WTC11 (cell line): Measurements from ENCODE around the gene NOTCH4. TPM values are rescaled to one million over a fixed set of nuclear protein-coding genes. Genes with fewer than 3 reads are reported as not detected.
A peak's percentile ranks its signal among the peaks of the same experiment; 100 is the strongest.

ENCODE experiments used
- ATAC-seq: fragments of 200-7000 bp; cut with Tn5 transposase; 2 replicates; pipeline ENCODE4 v1.10.0; 2021; ENCODE audit warnings: mild to moderate bottlenecking, moderate library complexity
- CTCF ChIA-PET: fragments of 300-600 bp; sonication (Branson Sonifier 250); formaldehyde crosslinking; loops from one replicate; lab custom pipeline; 2021; ENCODE audit warnings: antibody characterized with exemption; lab: Charles Lee
- POLR2A ChIA-PET: fragments of 350-600 bp; sonication (Branson Sonifier 250); formaldehyde crosslinking; loops from one replicate; lab custom pipeline; 2021; ENCODE audit warnings: antibody characterized with exemption; lab: Charles Lee
- DNase-seq: peaks from one replicate; pipeline ENCODE4 v3.0.0; 2021; ENCODE audit warnings: low spot score
- H3K27ac Mint-ChIP-seq: 2 replicates; pipeline ENCODE4 v1.8.0; 2021; ENCODE audit warnings: mixed read lengths
- H3K27me3 Mint-ChIP-seq: 2 replicates; pipeline ENCODE4 v1.8.0; 2021; ENCODE audit warnings: low read depth, mild to moderate bottlenecking, moderate library complexity, mixed read lengths
- H3K36me3 Mint-ChIP-seq: 2 replicates; pipeline ENCODE4 v1.8.0; 2021; ENCODE audit warnings: mixed read lengths
- H3K4me1 Mint-ChIP-seq: 2 replicates; pipeline ENCODE4 v1.8.0; 2022; ENCODE audit warnings: mixed read lengths
- H3K4me3 Mint-ChIP-seq: 2 replicates; pipeline ENCODE4 v1.8.0; 2021; ENCODE audit warnings: mild to moderate bottlenecking, moderate library complexity, mixed read lengths
- H3K9me3 Mint-ChIP-seq: 2 replicates; pipeline ENCODE4 v1.8.0; 2021; ENCODE audit warnings: mixed read lengths
- ATF1 ChIP-seq: sonication (generic); formaldehyde crosslinking; IDR thresholded peaks from 2 replicates; pipeline ENCODE4 v1.8.1; 2023; ENCODE audit warnings: mild to moderate bottlenecking, moderate library complexity, missing genetic modification reagents
- CREB1 ChIP-seq: sonication (generic); formaldehyde crosslinking; IDR thresholded peaks from 2 replicates; pipeline ENCODE4 v1.8.0; 2023; ENCODE audit warnings: mild to moderate bottlenecking, missing genetic modification reagents
- FOXP1 ChIP-seq: sonication (generic); formaldehyde crosslinking; IDR thresholded peaks from 2 replicates; pipeline ENCODE4 v1.8.0; 2022; ENCODE audit warnings: missing genetic modification reagents, mild to moderate bottlenecking, moderate library complexity, borderline replicate concordance
- HMGA2 ChIP-seq: fragments of 250-450 bp; sonication (Bioruptor Pico); IDR thresholded peaks from 2 replicates; pipeline ENCODE4 v1.4.0; 2021; ENCODE audit warnings: mild to moderate bottlenecking, moderate library complexity
- KAT7 ChIP-seq: sonication (generic); formaldehyde crosslinking; IDR thresholded peaks from 2 replicates; pipeline ENCODE4 v1.8.1; 2023; ENCODE audit warnings: missing genetic modification reagents, mild to moderate bottlenecking, borderline replicate concordance
- MXD4 ChIP-seq: fragments of 250-450 bp; sonication (Bioruptor Pico); IDR thresholded peaks from 2 replicates; pipeline ENCODE4 v1.8.0; 2021; ENCODE audit warnings: mild to moderate bottlenecking, moderate library complexity, borderline replicate concordance
- NFE2L1 ChIP-seq: sonication (generic); formaldehyde crosslinking; IDR thresholded peaks from 2 replicates; pipeline ENCODE4 v1.8.1; 2023; ENCODE audit warnings: missing genetic modification reagents
- TP53 ChIP-seq: sonication (generic); formaldehyde crosslinking; IDR thresholded peaks from 2 replicates; pipeline ENCODE4 v1.8.1; 2023; ENCODE audit warnings: mild to moderate bottlenecking, missing genetic modification reagents
- ZNF232 ChIP-seq: sonication (generic); formaldehyde crosslinking; IDR thresholded peaks from 2 replicates; pipeline ENCODE4 v1.8.0; 2022; ENCODE audit warnings: mild to moderate bottlenecking, missing genetic modification reagents
- ZNF416 ChIP-seq: fragments of 250-450 bp; sonication (Bioruptor Pico); IDR thresholded peaks from 2 replicates; pipeline ENCODE4 v1.9.0; 2021; ENCODE audit warnings: mild to moderate bottlenecking, inconsistent platforms
- ZNF423 ChIP-seq: fragments of 250-450 bp; sonication (Bioruptor Pico); IDR thresholded peaks from 2 replicates; pipeline ENCODE4 v2.1.2; 2022; ENCODE audit warnings: mild to moderate bottlenecking, moderate library complexity
- total RNA-seq: library from RNA; stranded (reverse); gene quantifications from 3 replicates; pipeline ENCODE4 v1.2.3, GENCODE V29; 2021
- TF ChIP-seq, protein P1 (sequence below): sonication (generic); formaldehyde crosslinking; conservative IDR thresholded peaks from 2 replicates; pipeline ENCODE4 v1.8.1; 2023; ENCODE audit warnings: mild to moderate bottlenecking, low read depth, missing genetic modification reagents, moderate library complexity
- TF ChIP-seq, protein P2 (sequence below): sonication (generic); formaldehyde crosslinking; IDR thresholded peaks from 2 replicates; pipeline ENCODE4 v1.8.1; 2022; ENCODE audit warnings: mild to moderate bottlenecking, missing genetic modification reagents, moderate library complexity, borderline replicate concordance
- TF ChIP-seq, protein P3 (sequence below): sonication (generic); formaldehyde crosslinking; IDR thresholded peaks from 2 replicates; pipeline ENCODE4 v1.8.0; 2022; ENCODE audit warnings: mild to moderate bottlenecking, missing genetic modification reagents
- TF ChIP-seq, protein P4 (sequence below): sonication (generic); formaldehyde crosslinking; IDR thresholded peaks from 2 replicates; pipeline ENCODE4 v1.8.0; 2023; ENCODE audit warnings: missing genetic modification reagents
- TF ChIP-seq, protein P5 (sequence below): fragments of 250-450 bp; sonication (Bioruptor Pico); IDR thresholded peaks from 2 replicates; pipeline ENCODE4 v1.9.0; 2021; ENCODE audit warnings: mild to moderate bottlenecking
- TF ChIP-seq, protein P6 (sequence below): sonication (generic); formaldehyde crosslinking; IDR thresholded peaks from 2 replicates; pipeline ENCODE4 v1.8.0; 2023; ENCODE audit warnings: missing genetic modification reagents, mild to moderate bottlenecking, borderline replicate concordance
- TF ChIP-seq, protein P7 (sequence below): sonication (generic); formaldehyde crosslinking; IDR thresholded peaks from 2 replicates; pipeline ENCODE4 v1.8.1; 2023; ENCODE audit warnings: mild to moderate bottlenecking, missing genetic modification reagents

NOTCH4 gene
- total RNA-seq, 1 experiment from 2014 or later = 2.6 TPM

DNA sequence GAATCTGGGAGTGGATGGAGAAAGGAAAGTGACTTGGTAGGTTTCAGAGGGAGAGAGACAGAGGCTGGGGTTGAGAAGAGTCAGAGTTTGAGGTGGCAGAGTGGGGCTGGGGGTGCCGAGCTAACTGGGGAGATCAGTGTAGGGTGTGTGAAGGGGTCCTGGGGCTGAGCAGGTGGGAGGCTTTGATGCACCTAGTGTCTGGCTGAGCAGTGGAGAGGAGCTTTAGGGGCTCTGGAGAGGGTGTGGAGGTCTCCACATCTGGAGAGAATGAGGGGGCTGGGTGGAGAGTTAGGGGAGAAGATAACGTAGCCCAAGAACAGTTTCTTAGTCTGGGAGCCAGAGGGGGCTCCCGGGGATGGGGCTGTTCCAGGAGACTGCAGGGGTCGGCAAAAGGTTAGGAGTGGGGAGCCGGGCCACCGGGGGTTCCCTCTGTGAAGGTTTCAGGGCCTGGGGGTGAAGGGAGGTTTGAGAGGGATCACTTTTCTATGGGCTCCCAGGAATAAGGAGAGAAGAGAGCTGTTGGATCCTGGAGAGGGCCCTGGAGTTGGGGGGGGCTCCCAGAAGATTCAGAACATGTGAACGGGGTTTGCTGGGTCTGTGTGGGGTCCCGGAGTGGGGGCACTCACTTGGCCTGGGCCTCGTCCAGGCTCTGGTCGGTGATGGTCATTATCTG is 34.7 kb downstream of the NOTCH4 start (continued):
- TF ChIP-seq, protein P1, sequence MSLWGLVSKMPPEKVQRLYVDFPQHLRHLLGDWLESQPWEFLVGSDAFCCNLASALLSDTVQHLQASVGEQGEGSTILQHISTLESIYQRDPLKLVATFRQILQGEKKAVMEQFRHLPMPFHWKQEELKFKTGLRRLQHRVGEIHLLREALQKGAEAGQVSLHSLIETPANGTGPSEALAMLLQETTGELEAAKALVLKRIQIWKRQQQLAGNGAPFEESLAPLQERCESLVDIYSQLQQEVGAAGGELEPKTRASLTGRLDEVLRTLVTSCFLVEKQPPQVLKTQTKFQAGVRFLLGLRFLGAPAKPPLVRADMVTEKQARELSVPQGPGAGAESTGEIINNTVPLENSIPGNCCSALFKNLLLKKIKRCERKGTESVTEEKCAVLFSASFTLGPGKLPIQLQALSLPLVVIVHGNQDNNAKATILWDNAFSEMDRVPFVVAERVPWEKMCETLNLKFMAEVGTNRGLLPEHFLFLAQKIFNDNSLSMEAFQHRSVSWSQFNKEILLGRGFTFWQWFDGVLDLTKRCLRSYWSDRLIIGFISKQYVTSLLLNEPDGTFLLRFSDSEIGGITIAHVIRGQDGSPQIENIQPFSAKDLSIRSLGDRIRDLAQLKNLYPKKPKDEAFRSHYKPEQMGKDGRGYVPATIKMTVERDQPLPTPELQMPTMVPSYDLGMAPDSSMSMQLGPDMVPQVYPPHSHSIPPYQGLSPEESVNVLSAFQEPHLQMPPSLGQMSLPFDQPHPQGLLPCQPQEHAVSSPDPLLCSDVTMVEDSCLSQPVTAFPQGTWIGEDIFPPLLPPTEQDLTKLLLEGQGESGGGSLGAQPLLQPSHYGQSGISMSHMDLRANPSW (CRISPR knock-in tag) = no peak
- TF ChIP-seq TP53 (no peak), ZNF232 (CRISPR knock-in tag) (no peak), KAT7 (no peak), HMGA2 (CRISPR knock-in tag) (no peak), FOXP1 (CRISPR knock-in tag) (no peak), ZNF416 (CRISPR knock-in tag) (no peak), CREB1 (CRISPR knock-in tag) (no peak)
- TF ChIP-seq, protein P2, sequence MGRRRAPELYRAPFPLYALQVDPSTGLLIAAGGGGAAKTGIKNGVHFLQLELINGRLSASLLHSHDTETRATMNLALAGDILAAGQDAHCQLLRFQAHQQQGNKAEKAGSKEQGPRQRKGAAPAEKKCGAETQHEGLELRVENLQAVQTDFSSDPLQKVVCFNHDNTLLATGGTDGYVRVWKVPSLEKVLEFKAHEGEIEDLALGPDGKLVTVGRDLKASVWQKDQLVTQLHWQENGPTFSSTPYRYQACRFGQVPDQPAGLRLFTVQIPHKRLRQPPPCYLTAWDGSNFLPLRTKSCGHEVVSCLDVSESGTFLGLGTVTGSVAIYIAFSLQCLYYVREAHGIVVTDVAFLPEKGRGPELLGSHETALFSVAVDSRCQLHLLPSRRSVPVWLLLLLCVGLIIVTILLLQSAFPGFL (CRISPR knock-in tag) = no peak
- TF ChIP-seq, protein P3, sequence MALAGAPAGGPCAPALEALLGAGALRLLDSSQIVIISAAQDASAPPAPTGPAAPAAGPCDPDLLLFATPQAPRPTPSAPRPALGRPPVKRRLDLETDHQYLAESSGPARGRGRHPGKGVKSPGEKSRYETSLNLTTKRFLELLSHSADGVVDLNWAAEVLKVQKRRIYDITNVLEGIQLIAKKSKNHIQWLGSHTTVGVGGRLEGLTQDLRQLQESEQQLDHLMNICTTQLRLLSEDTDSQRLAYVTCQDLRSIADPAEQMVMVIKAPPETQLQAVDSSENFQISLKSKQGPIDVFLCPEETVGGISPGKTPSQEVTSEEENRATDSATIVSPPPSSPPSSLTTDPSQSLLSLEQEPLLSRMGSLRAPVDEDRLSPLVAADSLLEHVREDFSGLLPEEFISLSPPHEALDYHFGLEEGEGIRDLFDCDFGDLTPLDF = no peak
- TF ChIP-seq, protein P4, sequence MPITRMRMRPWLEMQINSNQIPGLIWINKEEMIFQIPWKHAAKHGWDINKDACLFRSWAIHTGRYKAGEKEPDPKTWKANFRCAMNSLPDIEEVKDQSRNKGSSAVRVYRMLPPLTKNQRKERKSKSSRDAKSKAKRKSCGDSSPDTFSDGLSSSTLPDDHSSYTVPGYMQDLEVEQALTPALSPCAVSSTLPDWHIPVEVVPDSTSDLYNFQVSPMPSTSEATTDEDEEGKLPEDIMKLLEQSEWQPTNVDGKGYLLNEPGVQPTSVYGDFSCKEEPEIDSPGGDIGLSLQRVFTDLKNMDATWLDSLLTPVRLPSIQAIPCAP (CRISPR knock-in tag) = no peak
- TF ChIP-seq, protein P5, sequence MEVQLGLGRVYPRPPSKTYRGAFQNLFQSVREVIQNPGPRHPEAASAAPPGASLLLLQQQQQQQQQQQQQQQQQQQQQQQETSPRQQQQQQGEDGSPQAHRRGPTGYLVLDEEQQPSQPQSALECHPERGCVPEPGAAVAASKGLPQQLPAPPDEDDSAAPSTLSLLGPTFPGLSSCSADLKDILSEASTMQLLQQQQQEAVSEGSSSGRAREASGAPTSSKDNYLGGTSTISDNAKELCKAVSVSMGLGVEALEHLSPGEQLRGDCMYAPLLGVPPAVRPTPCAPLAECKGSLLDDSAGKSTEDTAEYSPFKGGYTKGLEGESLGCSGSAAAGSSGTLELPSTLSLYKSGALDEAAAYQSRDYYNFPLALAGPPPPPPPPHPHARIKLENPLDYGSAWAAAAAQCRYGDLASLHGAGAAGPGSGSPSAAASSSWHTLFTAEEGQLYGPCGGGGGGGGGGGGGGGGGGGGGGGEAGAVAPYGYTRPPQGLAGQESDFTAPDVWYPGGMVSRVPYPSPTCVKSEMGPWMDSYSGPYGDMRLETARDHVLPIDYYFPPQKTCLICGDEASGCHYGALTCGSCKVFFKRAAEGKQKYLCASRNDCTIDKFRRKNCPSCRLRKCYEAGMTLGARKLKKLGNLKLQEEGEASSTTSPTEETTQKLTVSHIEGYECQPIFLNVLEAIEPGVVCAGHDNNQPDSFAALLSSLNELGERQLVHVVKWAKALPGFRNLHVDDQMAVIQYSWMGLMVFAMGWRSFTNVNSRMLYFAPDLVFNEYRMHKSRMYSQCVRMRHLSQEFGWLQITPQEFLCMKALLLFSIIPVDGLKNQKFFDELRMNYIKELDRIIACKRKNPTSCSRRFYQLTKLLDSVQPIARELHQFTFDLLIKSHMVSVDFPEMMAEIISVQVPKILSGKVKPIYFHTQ = no peak

DNA sequence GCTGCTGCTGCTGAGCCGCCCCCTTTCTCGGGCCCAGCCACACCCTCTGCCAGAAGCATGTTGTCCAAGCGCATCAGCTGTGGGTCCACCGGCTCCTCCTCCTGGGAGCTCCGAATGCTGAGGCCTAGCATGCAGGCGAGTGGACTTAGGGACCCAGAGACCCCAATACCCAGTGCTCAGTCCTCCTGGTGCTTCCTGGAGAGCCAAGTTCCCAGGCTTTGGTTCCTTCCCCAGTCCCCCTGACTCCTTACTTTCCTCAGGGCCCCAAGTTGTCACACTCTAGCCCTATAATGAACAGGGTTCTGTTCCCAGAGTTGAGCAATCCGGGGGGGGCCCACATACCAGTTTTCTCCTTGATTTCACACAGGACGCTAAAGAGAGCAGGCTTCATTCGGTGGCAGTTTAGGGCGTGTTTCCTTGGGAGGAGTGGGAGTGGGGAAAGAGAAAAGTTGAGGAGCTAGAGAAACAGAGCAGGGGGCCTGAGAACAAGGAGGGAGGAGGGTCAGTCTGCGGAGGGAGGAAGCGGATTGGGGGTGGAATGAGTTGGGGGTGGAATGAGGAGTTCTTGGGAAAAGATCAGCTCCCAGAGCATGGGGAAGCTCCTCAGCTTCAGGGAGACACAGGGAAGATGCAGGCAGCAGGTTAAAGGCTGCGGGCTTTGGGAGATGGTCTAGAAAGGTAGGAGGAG is 35.3 kb downstream of the NOTCH4 start:
- ChIA-PET POLR2A (no interaction called here), CTCF (interaction anchor here (1.1 to 1.2 kb wide), 2 partner anchors 10 to 11 kb away, joined by 3 to 4 read pairs; partner anchors contain the start of gene RNF5)
- Mint-ChIP-seq H3K27me3 (no peaks in the 10 kb centered on the region), H3K36me3 (peaks cover 22% of the 10 kb centered on the region), H3K27ac (peak overlapping the region; percentile 88), H3K4me1 (peaks cover 47% of the 10 kb centered on the region), H3K4me3 (peak overlapping the region; percentile 85), H3K9me3 (no peaks in the 10 kb centered on the region)
- no peak for DNase-seq
- ATAC-seq = peak; percentile 4; the same call in 1 of the 2 replicates
- TF ChIP-seq, protein P6, sequence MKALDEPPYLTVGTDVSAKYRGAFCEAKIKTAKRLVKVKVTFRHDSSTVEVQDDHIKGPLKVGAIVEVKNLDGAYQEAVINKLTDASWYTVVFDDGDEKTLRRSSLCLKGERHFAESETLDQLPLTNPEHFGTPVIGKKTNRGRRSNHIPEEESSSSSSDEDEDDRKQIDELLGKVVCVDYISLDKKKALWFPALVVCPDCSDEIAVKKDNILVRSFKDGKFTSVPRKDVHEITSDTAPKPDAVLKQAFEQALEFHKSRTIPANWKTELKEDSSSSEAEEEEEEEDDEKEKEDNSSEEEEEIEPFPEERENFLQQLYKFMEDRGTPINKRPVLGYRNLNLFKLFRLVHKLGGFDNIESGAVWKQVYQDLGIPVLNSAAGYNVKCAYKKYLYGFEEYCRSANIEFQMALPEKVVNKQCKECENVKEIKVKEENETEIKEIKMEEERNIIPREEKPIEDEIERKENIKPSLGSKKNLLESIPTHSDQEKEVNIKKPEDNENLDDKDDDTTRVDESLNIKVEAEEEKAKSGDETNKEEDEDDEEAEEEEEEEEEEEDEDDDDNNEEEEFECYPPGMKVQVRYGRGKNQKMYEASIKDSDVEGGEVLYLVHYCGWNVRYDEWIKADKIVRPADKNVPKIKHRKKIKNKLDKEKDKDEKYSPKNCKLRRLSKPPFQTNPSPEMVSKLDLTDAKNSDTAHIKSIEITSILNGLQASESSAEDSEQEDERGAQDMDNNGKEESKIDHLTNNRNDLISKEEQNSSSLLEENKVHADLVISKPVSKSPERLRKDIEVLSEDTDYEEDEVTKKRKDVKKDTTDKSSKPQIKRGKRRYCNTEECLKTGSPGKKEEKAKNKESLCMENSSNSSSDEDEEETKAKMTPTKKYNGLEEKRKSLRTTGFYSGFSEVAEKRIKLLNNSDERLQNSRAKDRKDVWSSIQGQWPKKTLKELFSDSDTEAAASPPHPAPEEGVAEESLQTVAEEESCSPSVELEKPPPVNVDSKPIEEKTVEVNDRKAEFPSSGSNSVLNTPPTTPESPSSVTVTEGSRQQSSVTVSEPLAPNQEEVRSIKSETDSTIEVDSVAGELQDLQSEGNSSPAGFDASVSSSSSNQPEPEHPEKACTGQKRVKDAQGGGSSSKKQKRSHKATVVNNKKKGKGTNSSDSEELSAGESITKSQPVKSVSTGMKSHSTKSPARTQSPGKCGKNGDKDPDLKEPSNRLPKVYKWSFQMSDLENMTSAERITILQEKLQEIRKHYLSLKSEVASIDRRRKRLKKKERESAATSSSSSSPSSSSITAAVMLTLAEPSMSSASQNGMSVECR (CRISPR knock-in tag) = no peak
- TF ChIP-seq NFE2L1 (CRISPR knock-in tag) (no peak), ZNF423 (CRISPR knock-in tag) (no peak), ATF1 (CRISPR knock-in tag) (no peak), MXD4 (CRISPR knock-in tag) (no peak)
- TF ChIP-seq, protein P2 (CRISPR knock-in tag) = no peak
- TF ChIP-seq, protein P7, sequence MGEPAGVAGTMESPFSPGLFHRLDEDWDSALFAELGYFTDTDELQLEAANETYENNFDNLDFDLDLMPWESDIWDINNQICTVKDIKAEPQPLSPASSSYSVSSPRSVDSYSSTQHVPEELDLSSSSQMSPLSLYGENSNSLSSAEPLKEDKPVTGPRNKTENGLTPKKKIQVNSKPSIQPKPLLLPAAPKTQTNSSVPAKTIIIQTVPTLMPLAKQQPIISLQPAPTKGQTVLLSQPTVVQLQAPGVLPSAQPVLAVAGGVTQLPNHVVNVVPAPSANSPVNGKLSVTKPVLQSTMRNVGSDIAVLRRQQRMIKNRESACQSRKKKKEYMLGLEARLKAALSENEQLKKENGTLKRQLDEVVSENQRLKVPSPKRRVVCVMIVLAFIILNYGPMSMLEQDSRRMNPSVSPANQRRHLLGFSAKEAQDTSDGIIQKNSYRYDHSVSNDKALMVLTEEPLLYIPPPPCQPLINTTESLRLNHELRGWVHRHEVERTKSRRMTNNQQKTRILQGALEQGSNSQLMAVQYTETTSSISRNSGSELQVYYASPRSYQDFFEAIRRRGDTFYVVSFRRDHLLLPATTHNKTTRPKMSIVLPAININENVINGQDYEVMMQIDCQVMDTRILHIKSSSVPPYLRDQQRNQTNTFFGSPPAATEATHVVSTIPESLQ = no peak
